NK-92 (cell line): ENCODE measurements around the gene CFAP100.

Experiments
- DNase-seq: peaks from one replicate; lab custom pipeline; 2025; ENCODE audit not compliant: unreplicated experiment; lab: John Stamatoyannopoulos, UW

CFAP100 gene

DNA sequence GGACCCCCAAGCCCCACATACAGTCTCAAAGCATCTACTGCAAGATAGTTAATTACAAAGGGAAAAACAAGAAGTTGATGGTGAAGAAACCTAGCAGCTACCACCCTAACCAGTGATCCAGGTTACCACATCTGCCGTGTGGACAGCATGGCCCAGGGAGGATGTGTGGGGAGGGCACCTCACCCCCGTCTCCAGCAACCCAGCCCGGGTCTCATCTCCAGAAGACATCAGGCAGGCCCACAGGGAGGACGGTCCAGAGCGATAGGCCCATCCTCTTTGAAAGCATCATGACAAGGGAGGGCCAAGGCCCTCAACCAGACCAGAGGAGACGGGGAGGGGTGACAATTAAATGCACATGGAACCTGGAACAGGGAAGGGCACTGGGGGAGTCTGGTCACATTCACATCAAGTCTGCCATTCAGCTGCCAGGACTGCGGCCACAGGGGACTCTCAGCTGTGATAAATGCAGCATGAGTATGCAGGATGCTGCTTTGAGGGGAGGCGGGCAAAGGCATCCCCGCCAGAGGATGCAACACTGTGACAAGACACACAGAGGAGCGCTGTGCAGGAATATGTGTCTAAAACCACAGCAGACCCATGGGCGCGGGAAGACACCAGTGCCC is 62.2 kb downstream of the CFAP100 start:
- DNase-seq: no peak

DNA sequence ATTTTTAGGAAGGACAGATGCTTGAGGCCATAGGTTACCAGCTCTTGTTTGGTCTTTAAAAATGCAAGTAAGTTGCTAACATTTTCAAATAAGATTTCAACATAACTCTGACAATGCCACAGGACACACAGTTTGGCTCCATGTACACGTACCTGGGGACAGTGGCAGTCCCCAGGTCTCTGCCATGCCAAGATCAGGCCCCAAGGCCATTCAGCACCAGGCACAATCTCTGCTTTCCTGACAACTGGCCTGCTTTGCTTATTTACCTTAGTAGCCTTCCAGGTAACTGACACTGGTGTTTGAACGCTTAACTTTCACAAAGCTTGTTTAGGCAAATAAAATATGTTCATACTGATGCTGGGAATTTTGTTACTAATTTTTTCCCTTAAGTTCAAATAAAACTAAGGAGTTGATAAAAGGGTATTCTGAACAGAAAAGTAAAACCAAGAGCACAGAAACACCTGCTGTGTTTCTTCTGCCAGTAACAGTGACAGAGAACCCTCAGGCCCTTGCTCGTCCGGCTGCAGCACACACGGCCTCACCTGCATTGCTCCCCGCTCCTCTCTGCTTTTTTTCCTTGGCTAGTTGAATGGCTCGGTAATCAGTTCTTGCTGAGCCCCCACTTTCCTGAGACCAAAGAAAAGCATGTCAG is 64.5 kb downstream of the CFAP100 start:
- DNase-seq: no peak

DNA sequence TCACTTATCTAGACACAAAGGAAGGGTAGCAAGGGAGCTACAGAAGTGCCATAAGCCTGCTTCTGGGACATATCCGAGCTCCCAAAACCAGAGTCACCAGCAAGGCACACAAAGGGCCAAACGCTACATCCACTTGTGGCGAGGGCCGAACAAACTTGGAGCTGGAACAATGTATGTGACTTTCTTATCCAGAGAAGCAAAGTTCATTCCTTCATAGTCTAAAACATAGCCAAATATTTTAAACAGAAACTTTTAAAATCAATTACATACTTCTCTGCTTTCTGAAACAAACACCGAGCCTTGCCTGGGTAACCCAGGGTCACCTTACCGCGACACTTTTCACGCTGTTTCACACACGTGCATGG is 65.0 kb downstream of the CFAP100 start:
- DNase-seq: no peak

DNA sequence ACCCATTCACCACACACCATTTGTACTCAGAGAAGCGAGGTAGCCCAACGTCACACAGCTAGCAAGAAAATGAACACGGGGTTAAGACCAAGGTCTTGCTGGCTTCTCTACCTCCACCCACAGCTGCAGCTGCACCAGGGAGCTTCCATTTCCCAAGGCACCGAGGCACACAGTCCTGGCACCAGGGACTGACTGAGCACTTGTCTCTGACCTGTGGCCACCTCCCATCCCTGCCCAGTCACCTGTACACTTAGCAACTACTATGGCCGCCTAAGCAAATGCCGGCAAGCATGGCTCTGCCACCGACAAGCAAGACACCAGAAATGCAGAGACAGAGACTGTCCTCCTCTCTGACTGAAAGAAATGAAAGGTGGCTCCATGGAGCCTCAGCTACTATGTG is 65.7 kb downstream of the CFAP100 start:
- DNase-seq: no peak

DNA sequence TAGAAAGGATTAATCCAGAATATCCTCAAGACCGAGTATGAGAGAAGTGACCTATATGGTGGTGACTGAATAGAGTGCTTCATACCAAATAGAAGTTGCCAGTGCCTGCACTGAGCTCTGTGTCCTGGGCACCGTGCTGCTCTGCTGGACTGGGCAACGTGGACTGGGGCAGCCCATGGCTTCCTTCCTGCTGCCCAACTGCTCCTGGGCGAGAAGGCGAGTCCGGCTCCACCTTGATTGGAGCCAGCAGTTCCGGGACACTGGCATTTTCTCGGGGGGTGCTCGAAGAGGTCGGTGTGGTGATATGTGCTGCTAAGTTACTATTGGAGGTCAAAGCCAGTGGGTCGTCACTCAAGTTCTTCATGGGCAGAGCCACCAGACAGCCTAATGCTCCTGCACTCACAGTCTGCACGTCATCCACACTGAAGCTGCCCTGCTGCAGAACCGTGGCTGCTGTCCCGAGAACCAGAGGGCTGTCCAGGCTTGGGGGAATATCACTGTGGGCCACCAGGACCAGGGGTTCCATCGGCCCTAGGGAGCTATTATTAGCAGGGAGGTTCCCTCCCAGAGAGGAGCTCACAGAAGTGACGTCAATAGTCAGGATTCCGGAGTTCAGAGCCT is 66.9 kb downstream of the CFAP100 start:
- no peak for DNase-seq

DNA sequence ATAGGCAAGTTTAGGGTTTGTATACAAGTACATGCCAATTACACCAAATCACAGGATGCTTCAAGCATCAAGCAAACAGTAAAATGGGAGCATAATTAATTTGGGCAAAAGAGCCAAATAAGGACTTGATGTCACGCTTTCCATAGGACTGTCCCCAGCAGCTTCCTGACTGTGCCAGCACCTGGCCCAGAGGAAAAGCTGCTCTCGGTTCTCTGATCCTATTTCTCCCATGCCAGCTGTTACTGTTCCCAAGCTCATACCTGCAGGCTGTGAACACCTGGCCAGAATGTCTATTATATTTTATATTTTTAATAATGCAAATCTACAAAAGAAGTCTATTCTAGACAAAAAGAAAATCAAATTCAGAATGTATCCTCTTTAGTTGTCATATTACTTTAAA is 68.8 kb downstream of the CFAP100 start:
- DNase-seq: no peak

DNA sequence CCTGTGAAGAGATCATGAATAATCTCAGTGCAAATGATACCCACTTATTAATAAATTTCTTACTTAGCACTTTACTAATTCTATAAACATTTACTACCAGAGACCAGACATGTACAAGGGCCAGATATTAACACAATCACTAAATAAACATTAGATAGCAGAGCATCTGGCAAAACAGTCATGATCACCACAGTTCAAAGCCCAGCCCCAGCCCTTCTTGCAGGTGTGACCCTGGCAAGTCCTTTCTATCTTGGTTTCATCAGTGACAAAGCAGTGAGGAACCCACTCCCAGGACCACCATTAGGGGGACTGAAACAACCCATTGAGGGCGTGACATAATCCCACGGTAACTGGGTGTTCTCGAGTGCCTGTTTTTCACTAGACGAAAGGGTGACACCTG is 69.4 kb downstream of the CFAP100 start:
- no peak for DNase-seq

DNA sequence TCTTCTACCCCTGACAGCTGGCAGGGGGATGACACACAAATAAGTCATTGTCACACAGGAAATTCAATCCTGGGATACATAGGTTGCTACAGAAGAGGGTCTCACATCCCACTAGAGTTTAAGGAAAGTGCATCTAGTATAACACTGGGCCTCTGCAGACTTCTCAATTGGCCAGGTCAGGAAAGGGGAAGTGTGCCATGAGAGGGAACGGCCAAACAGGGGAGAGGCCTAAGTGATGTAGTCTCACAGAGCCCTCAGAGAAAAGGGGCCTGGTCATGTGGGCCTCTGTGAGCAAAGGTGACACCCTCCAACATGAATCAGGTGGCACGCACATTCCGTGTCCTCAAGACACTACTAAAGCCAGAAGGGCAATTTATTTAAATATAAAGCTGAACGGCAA is 69.8 kb downstream of the CFAP100 start:
- DNase-seq: no peak

DNA sequence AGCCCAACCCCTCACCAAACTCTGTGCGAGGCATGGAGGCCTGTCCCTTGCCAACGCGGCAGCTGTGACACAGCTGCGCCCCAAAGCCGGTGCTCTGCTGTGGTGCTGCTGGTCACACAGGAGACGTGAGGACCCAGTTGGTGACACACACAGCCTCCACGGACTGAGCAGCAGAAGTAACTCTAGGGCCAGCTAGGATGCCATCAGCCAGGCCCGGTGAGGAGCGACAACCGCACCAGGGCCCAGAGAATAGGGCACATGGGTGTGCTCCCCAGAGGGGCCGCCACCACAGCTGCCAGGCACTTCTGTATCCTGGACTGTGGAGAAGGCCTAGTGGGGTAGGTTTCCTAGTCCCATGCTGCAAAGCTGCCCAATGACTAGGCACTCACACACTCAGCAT is 70.3 kb downstream of the CFAP100 start:
- DNase-seq: no peak

DNA sequence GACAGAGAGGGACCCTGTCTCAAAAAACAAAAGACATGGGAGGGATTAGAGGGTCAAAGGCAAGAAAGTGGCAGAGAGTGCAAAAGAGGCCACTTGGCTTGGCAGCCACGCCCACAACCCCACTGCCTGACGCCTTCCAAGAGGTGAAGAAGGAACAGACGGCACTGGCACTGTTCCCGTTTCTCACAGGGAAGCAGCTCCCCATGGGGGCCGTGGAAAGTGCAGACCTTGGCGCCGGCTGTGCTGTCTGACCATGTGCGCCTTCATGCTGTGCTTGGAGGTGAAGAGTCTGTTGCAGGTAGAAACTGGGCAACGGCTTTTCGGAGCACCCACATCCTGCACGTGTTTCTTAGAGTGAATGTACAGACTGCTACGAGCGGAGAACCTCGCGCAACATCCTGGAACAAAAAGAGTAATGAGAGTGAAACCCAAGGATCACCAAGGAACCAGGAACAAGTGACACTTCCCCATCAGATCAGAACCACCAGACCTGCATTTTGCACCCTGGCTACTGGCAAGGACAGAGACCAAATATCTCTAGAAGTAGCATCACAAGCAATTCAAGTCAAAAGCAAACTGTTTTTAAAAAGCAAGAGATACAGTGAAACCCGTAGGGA is 71.3 kb downstream of the CFAP100 start:
- DNase-seq: no peak

DNA sequence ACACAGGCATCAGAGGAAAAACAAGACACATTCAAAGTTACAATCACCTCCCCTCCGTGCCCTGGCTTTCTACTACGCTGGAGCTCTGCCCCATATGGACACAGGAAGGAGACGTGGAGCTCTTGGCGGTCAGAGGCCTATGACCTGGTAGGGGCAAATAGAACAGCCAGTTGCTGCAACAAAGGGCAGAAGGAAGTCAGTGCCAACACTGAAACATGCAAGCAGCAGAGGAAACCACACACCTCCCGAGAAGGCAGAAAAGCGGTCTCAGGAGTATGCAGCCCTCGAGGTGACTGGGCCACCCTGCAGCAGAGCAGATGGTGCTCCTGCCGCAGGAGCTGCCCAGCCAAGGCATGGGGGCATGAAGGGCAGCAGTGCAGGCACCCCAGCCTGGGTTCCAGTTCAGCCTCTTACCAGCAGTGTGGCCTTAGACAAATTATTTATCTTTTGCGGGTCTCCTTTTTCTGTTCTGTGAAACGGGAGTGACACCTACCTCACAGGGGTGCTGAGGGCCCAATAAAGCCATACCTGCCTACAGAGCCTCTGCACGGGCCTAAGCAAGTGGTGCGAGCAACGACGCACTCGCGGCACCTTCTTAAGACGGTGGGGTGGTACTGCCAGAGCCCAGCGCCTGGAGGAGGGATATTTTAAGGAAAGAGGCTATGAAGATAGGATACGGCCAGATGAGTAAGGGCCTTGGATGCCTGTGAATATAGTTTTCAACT is 72.3 kb downstream of the CFAP100 start:
- no peak for DNase-seq

DNA sequence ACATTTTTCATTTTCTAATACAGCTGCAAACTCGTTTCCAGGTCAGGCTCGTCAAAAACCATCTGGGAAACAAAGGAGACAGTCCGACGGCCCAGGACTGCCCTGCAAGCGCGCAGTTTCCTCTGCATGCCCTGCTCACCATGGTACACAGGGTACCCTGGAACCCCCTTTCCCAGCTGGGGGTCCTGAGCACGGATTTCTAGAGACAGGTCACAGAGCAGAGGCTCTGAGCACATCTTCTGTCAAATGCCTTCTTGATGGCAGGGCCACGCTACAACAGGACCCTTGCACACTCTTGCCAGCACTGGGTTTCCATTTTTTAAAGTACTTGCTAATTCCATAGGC is 72.9 kb downstream of the CFAP100 start:
- no peak for DNase-seq

DNA sequence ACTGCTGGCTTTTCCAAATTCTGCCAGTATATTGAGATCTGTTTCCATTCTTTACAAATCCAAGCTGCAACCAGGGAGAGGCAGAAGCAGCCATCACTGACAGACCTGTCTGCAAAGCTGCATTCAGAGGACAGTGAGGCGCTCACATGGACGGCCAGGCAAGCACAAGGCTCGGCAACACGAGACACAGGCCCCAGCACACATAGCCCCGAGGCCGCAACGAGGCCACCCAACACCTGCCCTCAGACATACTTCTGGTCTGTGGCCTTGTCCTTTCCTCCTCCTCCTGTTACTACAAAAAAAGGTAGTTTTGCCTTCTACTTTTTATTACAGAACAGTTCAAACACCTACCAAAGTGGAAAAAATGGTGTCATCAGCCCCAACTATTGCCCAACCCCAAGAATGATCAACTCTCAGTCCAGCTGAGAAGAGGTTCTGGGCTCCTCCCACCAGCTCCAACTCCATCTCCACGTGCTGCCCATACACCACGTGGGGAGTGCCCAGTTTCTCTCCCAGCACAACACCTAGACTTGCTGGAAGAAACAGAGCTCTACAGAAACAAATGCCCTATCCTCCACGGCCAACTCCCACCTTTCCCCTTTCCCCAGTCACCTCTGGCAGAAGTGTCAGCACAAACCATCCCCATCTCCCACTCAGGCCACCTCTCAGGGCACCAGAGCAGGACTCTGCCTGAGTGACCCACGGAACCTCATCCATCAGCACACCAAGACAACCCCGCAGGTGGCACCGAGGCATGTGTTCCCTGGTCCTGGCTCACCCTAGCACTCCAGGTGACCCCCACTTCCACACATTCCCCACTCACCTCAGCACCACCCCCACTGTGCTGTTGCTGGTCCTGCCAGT is 73.6 kb downstream of the CFAP100 start:
- DNase-seq: no peak

DNA sequence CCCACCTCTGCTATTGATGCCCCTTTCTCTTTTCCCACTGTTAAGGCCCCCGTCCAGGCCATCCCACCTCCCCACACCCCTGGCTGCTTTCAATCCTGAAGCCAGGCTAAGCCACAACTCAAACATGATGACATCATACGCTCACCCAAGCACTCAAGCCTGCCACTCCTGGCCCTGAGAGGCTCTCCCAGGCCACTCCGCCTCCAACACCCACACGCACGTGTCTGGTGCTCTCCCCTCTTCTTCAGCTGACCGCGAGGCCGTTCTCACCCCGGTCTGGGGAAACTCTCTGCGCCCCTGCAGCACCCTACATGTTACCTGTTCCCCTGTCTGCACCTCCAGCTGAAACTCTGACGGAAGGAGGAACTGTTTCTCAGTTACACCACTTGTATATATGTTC is 74.8 kb downstream of the CFAP100 start:
- no peak for DNase-seq

DNA sequence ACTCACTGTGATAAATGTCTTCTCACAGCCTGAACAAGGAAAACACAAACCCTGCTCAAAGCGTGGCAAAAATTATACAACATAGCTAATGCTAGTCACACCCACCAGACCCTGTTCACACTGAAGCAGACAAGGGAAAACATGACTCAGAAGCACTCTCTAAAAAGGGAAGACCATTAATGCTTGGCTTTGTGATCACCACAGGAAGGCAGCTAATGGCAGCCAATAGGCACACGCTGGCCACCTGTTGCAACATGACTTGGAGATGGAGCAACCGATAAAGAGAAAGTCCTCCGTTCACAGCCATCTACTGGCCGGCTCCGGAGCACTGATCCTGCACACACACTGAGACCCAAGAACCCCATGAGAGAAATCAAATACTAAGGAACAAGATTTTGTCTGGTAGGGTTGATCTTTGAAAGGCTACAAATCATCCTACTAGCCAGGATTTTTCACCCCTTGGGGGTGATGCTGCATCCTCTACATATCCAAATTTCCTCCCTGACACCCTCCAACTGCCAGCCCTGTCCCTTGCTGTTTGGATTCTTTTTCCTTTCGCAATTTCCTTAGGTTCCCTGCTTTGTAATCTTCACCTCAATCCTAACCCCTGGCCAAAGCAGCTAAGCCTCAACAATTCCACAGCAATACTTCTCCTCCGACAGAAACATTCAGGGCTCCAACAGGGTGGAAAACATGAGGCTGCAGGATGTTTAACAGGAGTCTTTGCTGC is 77.7 kb downstream of the CFAP100 start:
- no peak for DNase-seq

DNA sequence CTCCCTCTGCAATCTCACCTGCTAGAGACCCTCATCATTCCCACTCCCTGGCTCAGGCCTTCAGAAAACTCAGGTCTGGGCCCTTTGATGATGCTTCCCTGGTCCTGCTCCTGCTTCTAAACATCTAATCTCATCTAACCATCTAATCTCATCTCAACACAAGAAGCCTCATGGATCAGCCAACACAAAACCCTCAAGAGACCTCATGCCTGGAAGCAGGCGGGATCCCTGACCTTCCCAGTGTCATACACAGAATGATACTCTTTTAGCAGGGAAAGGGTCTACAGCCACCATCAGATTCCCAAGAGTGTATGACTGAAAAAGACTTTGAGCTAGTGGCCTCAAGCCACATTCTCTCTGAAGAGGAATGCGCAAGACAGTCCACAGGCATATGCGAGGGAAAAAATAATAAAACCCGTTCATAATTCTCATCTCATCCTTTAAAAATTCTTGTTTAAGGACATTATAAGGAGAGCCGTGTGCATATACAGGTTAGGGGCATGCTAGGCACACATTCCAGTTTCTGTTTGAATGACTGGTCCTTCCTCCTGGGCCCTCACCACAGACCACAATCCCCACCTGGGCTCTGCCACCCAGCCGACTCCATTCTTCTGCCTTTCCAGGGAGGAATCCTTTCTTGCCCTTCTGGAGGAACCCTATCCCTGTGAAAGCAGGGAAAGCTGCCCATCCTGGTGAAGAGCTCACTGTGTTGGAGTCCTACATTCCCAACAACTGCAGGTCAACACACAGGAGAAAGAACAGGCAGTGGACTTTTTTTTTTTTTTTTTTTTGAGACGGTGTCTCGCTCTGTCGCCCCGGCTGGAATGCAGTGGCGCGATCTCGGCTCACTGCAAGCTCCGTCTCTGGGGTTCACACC is 78.8 kb downstream of the CFAP100 start:
- no peak for DNase-seq

DNA sequence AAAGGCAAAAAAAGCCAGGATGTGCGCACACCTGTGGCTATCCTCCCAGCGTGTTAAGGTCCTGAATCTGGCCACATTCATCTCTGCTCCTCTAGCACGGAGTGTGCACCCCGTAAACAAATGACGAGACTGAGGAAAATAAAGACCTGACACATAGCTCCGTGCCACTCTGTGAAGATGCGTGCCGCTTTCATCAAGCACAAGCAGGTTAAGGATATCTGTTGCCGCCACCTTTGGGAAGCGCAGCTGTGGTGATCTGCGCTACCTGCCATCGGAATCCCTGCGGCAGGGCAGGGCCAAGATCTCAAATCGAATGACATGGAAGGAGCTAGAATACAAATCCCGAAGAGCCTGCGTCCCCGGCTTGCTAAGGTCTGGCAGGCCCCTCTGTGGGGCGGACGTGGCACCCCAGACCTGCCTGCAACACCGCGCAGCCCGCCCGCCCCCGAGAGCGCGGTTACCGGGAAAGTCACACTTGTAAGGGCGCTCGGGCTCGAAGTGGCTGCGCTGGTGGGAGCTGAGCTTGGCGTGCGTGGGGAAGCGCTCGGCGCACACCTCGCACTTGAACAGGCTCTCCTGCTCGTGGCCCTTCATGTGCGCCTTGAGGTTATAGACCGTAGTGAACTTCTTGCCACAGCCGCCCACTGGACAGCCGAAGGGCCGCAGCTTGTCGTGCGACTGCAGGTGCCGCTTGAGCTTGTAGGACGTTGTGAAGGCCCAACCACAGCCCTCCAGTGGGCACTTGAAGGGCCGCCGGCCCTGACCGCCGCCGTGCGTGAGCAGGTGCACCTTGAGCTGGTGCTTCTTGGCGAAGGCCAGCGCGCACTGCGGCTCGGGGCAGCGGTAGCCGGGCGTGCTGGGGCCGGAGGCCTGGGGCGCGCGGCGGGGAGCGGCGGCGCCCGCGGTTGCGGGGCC is 80.0 kb downstream of the CFAP100 start:
- no peak for DNase-seq

DNA sequence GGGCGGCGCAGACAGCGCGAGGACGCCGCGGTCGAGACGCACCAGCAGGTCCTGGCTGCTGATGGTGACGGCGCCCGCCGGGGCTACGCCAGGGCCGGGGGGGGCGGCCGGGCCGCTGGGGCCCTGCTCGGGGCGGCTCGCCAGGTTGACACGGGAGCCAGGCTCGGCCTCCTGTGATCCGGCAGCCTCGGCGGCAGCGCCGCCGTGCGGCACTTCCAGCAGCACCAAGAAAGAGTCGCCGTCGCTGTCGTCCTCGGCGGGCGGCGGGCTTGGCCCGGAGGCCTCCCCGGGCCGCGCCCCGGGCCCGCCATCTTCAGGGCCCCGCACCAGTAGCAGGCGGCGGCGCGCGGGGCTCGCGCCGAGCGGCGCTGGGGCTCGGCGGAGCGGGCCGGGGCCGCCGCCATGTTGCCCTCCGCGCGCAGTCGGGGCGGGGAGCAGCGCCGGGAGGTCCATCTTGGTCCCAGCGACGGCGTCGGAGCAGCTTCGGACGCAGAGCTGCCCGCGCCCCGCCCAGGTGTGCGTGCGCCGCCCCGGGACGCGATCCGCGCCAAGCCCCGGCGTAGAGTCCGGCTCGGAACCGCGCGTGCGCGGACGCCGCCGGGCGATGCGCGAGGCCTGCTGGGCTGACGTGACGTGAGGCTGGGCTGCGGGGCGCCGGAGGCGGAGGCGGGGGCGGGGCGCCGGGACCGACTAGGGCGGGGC is 80.9 kb downstream of the CFAP100 start, which contains the start of gene ZXDC:
TSS of gene ZXDC (minus strand) at position 479 of the 702 bp plus-strand sequence. CDS start at position 453, 26 bp downstream.
- peak; percentile 48 for DNase-seq
